HG02981 (cell line): ENCODE measurements around the gene STXBP1.
"Not testable (repeated sequence)": the region's sequence is repeated elsewhere in the genome, so short reads cannot be mapped to it uniquely, and the experiment has no call there.

Experiments used
- ATAC-seq: cut with Tn5 transposase; IDR thresholded peaks from one replicate; pipeline ENCODE4 v1.9.1; 2021; ENCODE audit warnings: mild to moderate bottlenecking, moderate library complexity; ENCODE audit not compliant: unreplicated experiment

The STXBP1 gene

GRCh38 chr9:127613583-127613954 is 1.5 kb downstream of the STXBP1 start:
- no peak for ATAC-seq

- no peak for ATAC-seq
Observed at GRCh38 chr9:127614961-127615360, 2.9 kb downstream of the STXBP1 start.

GRCh38 chr9:127621339-127621970 is 9.4 kb downstream of the STXBP1 start:
- not testable (repeated sequence) for ATAC-seq

GRCh38 chr9:127626752-127627493 is 14.8 kb downstream of the STXBP1 start:
- ATAC-seq: no peak

- ATAC-seq: no peak
Observed at GRCh38 chr9:127627494-127627855, 15.4 kb downstream of the STXBP1 start.

GRCh38 chr9:127628758-127629467 is 16.8 kb downstream of the STXBP1 start:
- ATAC-seq: no peak

- no peak for ATAC-seq
Observed at GRCh38 chr9:127629468-127630081, 17.5 kb downstream of the STXBP1 start.

GRCh38 chr9:127633216-127633862 is 21.3 kb downstream of the STXBP1 start:
- ATAC-seq: no peak

GRCh38 chr9:127634021-127634420 is 21.9 kb downstream of the STXBP1 start:
- no peak for ATAC-seq

- ATAC-seq: no peak
Observed at GRCh38 chr9:127634698-127635097, 22.6 kb downstream of the STXBP1 start.

- no peak for ATAC-seq
Observed at GRCh38 chr9:127635201-127635735, 23.2 kb downstream of the STXBP1 start.

GRCh38 chr9:127637322-127637847 is 25.3 kb downstream of the STXBP1 start:
- no peak for ATAC-seq

GRCh38 chr9:127640908-127641545 is 28.9 kb downstream of the STXBP1 start:
- no peak for ATAC-seq

- no peak for ATAC-seq
Observed at GRCh38 chr9:127642082-127642740, 30.1 kb downstream of the STXBP1 start.

GRCh38 chr9:127644146-127644827 is 32.2 kb downstream of the STXBP1 start:
- no peak for ATAC-seq

GRCh38 chr9:127644943-127645342 is 32.9 kb downstream of the STXBP1 start:
- ATAC-seq: no peak

GRCh38 chr9:127647451-127647850 is 35.4 kb downstream of the STXBP1 start:
- no peak for ATAC-seq

GRCh38 chr9:127650518-127650917 is 38.4 kb downstream of the STXBP1 start:
- no peak for ATAC-seq
